ENCODE measurements around the gene MAD1L1. TPM values are rescaled to one million over a fixed set of nuclear protein-coding genes. Genes with fewer than 3 reads are reported as not detected.

The MAD1L1 gene
- total RNA-seq, 4 donors from 2014 or later: 60.3 to 149 (median 73.7) TPM

GRCh38 chr7:2193575-2194305, 39.0 kb downstream of the MAD1L1 start:
- peaks cover 0 to 20% (median under 1%) of the 10 kb centered on the region in 4 donors for H3K9me3 ChIP-seq
- no peak for TF ChIP-seq POLR2A (IDR thresholded peaks at IDR 0.05)
- no peak for TF ChIP-seq EP300 (IDR thresholded peaks at IDR 0.05)
- TF ChIP-seq CTCF (IDR thresholded peaks at IDR 0.05): no peak
- no peak overlapping the region for H3K4me3 ChIP-seq
- H3K27ac ChIP-seq: no peak overlapping the region
- H3K4me1 ChIP-seq: no peaks in the 10 kb centered on the region
- WGBS, 2 donors: 91 to 97% methylated on average over 19 of the region's 19 CpGs
- no peaks in the 10 kb centered on the region for H3K27me3 ChIP-seq
- DNase-seq (ENCODE audit: low spot score in 2 of 2): no peak
- peaks cover 0 to 74% (median 0%) of the 10 kb centered on the region in 3 donors for H3K36me3 ChIP-seq

GRCh38 chr7:2192831-2193534, 39.8 kb downstream of the MAD1L1 start:
- Histone ChIP-seq H3K36me3 (peaks cover 0 to 74% (median 0%) of the 10 kb centered on the region in 3 donors), H3K4me1 (no peaks in the 10 kb centered on the region), H3K27ac (no peak overlapping the region), H3K9me3 (peaks cover 0 to 27% (median 1%) of the 10 kb centered on the region in 4 donors), H3K4me3 (no peak overlapping the region), H3K27me3 (no peaks in the 10 kb centered on the region)
- no peak for TF ChIP-seq POLR2A (IDR thresholded peaks at IDR 0.05)
- no peak for DNase-seq (ENCODE audit: low spot score in 2 of 2)
- WGBS, 2 donors: 83 to 84% methylated on average over 18 of the region's 18 CpGs

GRCh38 chr7:2191016-2191415, 41.7 kb downstream of the MAD1L1 start:
- no peak for TF ChIP-seq EP300 (IDR thresholded peaks at IDR 0.05)
- no peak for TF ChIP-seq CTCF (IDR thresholded peaks at IDR 0.05)
- TF ChIP-seq POLR2A (IDR thresholded peaks at IDR 0.05): no peak
- 81 to 85% methylated on average over 9 of the region's 9 CpGs for WGBS, 2 donors
- peaks cover 0 to 56% (median 0%) of the 10 kb centered on the region in 3 donors for H3K36me3 ChIP-seq

GRCh38 chr7:2190531-2190930, 42.2 kb downstream of the MAD1L1 start:
- WGBS, 2 donors: 69 to 73% methylated on average over 10 of the region's 10 CpGs
- DNase-seq (ENCODE audit: low spot score in 2 of 2): no peak
- TF ChIP-seq POLR2A (IDR thresholded peaks at IDR 0.05) (no peak), EP300 (IDR thresholded peaks at IDR 0.05) (no peak), CTCF (IDR thresholded peaks at IDR 0.05) (no peak)

More at GRCh38 chr7:2191016-2191415, 41.7 kb downstream of the MAD1L1 start:
- Histone ChIP-seq H3K9me3 (peaks cover 0 to 23% (median 1%) of the 10 kb centered on the region in 4 donors), H3K27me3 (no peaks in the 10 kb centered on the region), H3K4me1 (no peaks in the 10 kb centered on the region), H3K4me3 (no peak overlapping the region), H3K27ac (no peak overlapping the region)
- no peak for DNase-seq (ENCODE audit: low spot score in 2 of 2)

GRCh38 chr7:2186166-2186565, 46.6 kb downstream of the MAD1L1 start:
- no peak for DNase-seq (ENCODE audit: low spot score in 2 of 2)
- Histone ChIP-seq H3K27me3 (no peaks in the 10 kb centered on the region), H3K4me1 (no peaks in the 10 kb centered on the region), H3K36me3 (peaks cover 0 to 27% (median 0%) of the 10 kb centered on the region in 3 donors), H3K9me3 (peaks cover 0 to 12% (median 1%) of the 10 kb centered on the region in 4 donors), H3K27ac (no peak overlapping the region), H3K4me3 (no peak overlapping the region)
- TF ChIP-seq POLR2A (IDR thresholded peaks at IDR 0.05) (no peak), EP300 (IDR thresholded peaks at IDR 0.05) (no peak), CTCF (IDR thresholded peaks at IDR 0.05) (no peak)
- WGBS, 2 donors: 59 to 65% methylated on average over 4 of the region's 4 CpGs

More at GRCh38 chr7:2190531-2190930, 42.2 kb downstream of the MAD1L1 start:
- Histone ChIP-seq H3K9me3 (peaks cover 0 to 18% (median 1%) of the 10 kb centered on the region in 4 donors), H3K4me1 (no peaks in the 10 kb centered on the region), H3K4me3 (no peak overlapping the region), H3K36me3 (peaks cover 0 to 51% (median 0%) of the 10 kb centered on the region in 3 donors), H3K27me3 (no peaks in the 10 kb centered on the region), H3K27ac (no peak overlapping the region)
